ENCODE measurements around the gene NPBWR2.

GRCh38 chr20:64081624-64081964, 25.8 kb downstream of the NPBWR2 start:
- TF ChIP-seq, protein P1, sequence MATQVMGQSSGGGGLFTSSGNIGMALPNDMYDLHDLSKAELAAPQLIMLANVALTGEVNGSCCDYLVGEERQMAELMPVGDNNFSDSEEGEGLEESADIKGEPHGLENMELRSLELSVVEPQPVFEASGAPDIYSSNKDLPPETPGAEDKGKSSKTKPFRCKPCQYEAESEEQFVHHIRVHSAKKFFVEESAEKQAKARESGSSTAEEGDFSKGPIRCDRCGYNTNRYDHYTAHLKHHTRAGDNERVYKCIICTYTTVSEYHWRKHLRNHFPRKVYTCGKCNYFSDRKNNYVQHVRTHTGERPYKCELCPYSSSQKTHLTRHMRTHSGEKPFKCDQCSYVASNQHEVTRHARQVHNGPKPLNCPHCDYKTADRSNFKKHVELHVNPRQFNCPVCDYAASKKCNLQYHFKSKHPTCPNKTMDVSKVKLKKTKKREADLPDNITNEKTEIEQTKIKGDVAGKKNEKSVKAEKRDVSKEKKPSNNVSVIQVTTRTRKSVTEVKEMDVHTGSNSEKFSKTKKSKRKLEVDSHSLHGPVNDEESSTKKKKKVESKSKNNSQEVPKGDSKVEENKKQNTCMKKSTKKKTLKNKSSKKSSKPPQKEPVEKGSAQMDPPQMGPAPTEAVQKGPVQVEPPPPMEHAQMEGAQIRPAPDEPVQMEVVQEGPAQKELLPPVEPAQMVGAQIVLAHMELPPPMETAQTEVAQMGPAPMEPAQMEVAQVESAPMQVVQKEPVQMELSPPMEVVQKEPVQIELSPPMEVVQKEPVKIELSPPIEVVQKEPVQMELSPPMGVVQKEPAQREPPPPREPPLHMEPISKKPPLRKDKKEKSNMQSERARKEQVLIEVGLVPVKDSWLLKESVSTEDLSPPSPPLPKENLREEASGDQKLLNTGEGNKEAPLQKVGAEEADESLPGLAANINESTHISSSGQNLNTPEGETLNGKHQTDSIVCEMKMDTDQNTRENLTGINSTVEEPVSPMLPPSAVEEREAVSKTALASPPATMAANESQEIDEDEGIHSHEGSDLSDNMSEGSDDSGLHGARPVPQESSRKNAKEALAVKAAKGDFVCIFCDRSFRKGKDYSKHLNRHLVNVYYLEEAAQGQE (IDR thresholded peaks at IDR 0.05; ENCODE audit: insufficient read depth in 1 of 2, low read depth in 2 of 2, low read length in 2 of 2): no peak
- TF ChIP-seq SIN3A (IDR thresholded peaks at IDR 0.05; ENCODE audit: borderline replicate concordance, insufficient read depth, low read length) (no peak), POLR2AphosphoS5 (IDR thresholded peaks at IDR 0.05; ENCODE audit: low read depth, low read length) (no peak), TAF1 (IDR thresholded peaks at IDR 0.05; ENCODE audit: borderline replicate concordance, insufficient read depth, low read length) (no peak), FOXP2 (optimal IDR thresholded peaks at IDR 0.05; ENCODE audit: borderline replicate concordance, extremely low read depth, extremely low read length, insufficient read depth) (no peak)
